ENCODE measurements around the gene GGT6. TPM values are rescaled to one million over a fixed set of nuclear protein-coding genes. Genes with fewer than 3 reads are reported as not detected.
A peak's percentile ranks its signal among the peaks of the same experiment; 100 is the strongest.

Gene GGT6
- total RNA-seq, 4 donors from 2014 or later = 0.21 to 4.4 (median 0.29) TPM; not detected in 1

DNA sequence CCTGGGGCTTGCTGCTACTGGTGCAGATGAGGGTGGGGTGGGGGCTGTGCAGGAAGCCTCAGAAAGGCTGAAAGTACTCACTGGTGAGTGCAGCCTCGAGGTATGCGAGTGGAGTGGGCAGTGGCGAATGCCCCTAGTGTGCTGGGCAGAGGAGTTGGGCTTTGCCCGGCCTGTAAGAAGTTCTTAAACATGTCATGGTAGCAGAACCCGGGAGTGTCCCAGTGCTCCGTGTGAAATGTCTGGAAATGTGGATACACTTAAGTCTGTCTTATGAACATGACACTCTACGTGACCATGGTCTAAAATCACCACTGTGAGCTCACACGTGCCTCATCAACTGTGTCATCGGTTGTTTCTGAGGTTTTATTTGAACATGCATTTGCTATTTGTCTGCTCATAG is 25.7 kb upstream of the GGT6 start:
- no peak for DNase-seq
- no peak for TF ChIP-seq POLR2A (IDR thresholded peaks at IDR 0.05)
- TF ChIP-seq, protein P1, sequence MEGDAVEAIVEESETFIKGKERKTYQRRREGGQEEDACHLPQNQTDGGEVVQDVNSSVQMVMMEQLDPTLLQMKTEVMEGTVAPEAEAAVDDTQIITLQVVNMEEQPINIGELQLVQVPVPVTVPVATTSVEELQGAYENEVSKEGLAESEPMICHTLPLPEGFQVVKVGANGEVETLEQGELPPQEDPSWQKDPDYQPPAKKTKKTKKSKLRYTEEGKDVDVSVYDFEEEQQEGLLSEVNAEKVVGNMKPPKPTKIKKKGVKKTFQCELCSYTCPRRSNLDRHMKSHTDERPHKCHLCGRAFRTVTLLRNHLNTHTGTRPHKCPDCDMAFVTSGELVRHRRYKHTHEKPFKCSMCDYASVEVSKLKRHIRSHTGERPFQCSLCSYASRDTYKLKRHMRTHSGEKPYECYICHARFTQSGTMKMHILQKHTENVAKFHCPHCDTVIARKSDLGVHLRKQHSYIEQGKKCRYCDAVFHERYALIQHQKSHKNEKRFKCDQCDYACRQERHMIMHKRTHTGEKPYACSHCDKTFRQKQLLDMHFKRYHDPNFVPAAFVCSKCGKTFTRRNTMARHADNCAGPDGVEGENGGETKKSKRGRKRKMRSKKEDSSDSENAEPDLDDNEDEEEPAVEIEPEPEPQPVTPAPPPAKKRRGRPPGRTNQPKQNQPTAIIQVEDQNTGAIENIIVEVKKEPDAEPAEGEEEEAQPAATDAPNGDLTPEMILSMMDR (IDR thresholded peaks at IDR 0.05) = no peak
- peak overlapping the region in 1 of 2 donors; percentile 37 for H3K27ac ChIP-seq
- no peak overlapping the region for H3K4me3 ChIP-seq
- peaks cover 0 to 14% of the 10 kb centered on the region in 2 donors for H3K4me1 ChIP-seq
- H3K9me3 ChIP-seq = no peaks in the 10 kb centered on the region
- H3K27me3 ChIP-seq = no peaks in the 10 kb centered on the region
- intact Hi-C loops (cut with DNase I; ENCODE audit: low total_unique reads) = no loop called here
- H3K36me3 ChIP-seq = no peaks in the 10 kb centered on the region

DNA sequence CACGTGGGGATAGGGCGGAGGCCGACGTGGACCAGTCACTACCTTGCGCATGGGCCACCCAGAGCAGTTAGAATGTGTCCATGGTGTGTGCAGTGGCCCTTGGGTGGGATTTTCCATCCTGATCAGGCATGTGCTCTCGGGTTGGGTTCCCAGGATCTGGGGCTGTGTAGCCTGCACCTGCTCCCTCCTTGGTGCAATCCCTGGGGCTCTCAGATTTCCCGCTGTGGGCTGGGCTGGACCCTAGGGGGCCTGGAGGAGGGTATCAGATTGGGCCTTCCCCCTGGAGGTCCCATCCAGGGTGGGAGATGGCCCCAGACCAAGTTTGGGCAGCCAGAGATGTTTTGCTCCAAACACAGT is 25.2 kb upstream of the GGT6 start:
- Histone ChIP-seq H3K27me3 (no peaks in the 10 kb centered on the region), H3K27ac (peak overlapping the region; percentile 37 to 39), H3K4me3 (no peak overlapping the region), H3K4me1 (peaks cover 0 to 14% of the 10 kb centered on the region in 2 donors), H3K9me3 (no peaks in the 10 kb centered on the region), H3K36me3 (no peaks in the 10 kb centered on the region)
- no peak for DNase-seq
- intact Hi-C loops (cut with DNase I; ENCODE audit: low total_unique reads) = no loop called here
- TF ChIP-seq, protein P1 (IDR thresholded peaks at IDR 0.05) = no peak
- TF ChIP-seq POLR2A (IDR thresholded peaks at IDR 0.05) = no peak

DNA sequence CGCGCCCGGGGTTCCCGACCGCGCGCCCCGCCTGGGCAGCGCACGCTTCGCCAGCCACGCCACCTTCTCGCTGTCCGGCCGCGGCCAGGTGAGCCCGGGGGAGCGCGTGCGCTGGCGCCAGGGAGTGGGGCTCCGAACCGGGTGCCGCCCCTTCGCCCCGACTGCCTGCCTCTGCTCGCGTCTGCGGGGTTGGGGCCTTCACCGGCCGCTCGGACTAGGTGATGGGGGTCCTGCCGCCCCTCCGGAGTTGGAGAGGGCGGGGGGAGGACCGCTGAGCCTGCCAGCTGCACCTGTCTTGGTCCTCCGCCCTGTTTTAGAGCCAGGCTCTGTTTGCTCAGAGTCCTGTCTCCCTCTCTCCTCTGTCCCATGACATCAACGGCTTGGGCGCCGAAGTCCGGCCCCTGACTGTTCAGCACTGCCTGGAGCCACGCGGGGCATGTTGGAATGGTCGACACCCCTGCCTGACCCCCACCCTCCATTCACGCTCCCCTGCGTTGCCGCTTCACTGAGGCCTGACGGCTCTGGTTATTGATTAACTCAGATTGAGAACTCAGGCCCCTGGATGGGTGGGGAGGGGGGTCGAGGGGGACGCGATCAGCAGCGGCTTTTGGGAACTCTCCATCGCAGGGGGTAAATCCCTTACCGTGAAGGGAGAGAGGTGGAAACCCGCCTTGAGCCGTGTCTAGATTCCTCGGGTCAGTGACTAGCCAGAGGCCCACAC is 24.7 kb upstream of the GGT6 start:
- Histone ChIP-seq H3K4me3 (peak overlapping the region in 1 of 2 donors; percentile 40), H3K36me3 (no peaks in the 10 kb centered on the region), H3K4me1 (peaks cover 0 to 14% of the 10 kb centered on the region in 2 donors), H3K27ac (peak overlapping the region; percentile 12 to 39), H3K27me3 (no peaks in the 10 kb centered on the region), H3K9me3 (no peaks in the 10 kb centered on the region)
- no peak for TF ChIP-seq POLR2A (IDR thresholded peaks at IDR 0.05)
- TF ChIP-seq, protein P1 (IDR thresholded peaks at IDR 0.05) = no peak
- intact Hi-C loops (cut with DNase I; ENCODE audit: low total_unique reads) = no loop called here
- DNase-seq = no peak

DNA sequence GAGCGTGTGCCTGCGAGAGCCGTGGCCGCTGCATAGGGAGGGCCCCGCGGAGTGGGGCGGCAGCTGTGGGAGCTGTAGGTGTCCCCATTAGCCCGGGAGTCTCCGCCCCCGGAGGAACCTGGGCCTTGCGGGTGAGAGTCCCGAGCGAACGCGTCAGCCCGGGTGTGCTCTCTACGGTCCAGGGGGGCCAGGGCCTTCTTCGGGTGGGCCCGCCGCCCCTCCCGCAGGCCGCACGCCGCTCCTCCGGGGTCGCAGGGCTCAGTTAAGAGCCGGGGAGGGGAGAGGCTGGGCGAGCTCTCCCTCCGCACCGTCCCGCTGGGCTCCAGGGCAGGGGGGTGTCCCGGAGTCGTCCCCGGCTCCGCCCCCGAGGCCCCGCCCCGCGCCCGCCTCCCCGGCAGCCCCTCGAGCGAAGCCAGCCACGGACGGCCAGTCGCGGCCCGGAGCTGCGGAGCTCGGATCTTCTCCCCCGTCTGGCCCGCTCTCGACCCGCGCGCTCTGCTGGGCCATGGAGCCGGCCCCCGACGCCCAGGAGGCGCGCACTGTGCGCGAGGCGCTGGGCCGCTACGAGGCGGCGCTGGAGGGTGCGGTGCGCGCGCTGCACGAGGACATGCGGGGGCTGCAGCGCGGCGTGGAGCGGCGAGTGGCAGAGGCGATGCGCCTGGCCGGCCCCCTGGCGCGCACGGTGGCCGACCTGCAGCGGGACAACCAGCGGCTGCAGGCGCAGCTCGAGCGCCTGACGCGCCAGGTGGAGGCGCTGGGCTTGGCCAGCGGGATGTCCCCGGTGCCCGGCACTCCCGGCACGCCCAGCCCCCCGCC is 23.9 kb upstream of the GGT6 start, which contains the start of gene SMTNL2:
Gene SMTNL2 (plus strand): TSS at position 429 of the 816 bp plus-strand sequence. CDS start 77 bp downstream, at position 506.
- no peaks in the 10 kb centered on the region for H3K9me3 ChIP-seq
- no peaks in the 10 kb centered on the region for H3K36me3 ChIP-seq
- H3K4me1 ChIP-seq = peaks cover 0 to 14% of the 10 kb centered on the region in 2 donors
- H3K4me3 ChIP-seq = peak within 1 kb of the TSS; percentile 34 to 40
- TF ChIP-seq, protein P1 (IDR thresholded peaks at IDR 0.05) = peak in 1 of 4 experiments; percentile 27
- TF ChIP-seq POLR2A (IDR thresholded peaks at IDR 0.05) = peak; percentile 8 to 45
- intact Hi-C loops (cut with DNase I; ENCODE audit: low total_unique reads) = no loop called here
- H3K27ac ChIP-seq = peak within 1 kb of the TSS; percentile 12 to 40
- DNase-seq = peak in 1 of 2 donors; percentile 55
- H3K27me3 ChIP-seq = no peaks in the 10 kb centered on the region

DNA sequence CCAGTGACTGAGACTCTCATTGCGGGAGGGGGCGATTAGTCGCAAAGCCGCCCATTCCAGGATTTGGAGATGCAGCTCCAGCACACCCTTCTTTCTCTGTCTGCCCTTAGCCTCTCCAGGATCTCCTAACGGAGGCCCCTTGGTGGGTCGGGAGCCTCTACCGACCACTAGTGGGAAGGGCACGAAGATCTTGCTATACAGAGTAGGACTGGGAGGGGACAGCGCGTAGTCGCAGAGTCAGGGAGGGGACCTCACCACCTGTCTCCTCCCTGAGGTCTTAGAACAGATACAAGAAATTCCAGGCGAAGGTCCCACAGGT is 23.4 kb upstream of the GGT6 start:
- no peaks in the 10 kb centered on the region for H3K9me3 ChIP-seq
- no peaks in the 10 kb centered on the region for H3K27me3 ChIP-seq
- no peak for TF ChIP-seq POLR2A (IDR thresholded peaks at IDR 0.05)
- TF ChIP-seq, protein P1 (IDR thresholded peaks at IDR 0.05) = peak in 2 of 4 experiments; percentile 33 to 39
- H3K4me3 ChIP-seq = peak overlapping the region; percentile 34 to 40
- intact Hi-C loops (cut with DNase I; ENCODE audit: low total_unique reads) = no loop called here
- peak overlapping the region in 1 of 2 donors; percentile 40 for H3K27ac ChIP-seq
- DNase-seq = no peak
- peaks cover 0 to 14% of the 10 kb centered on the region in 2 donors for H3K4me1 ChIP-seq
- H3K36me3 ChIP-seq = no peaks in the 10 kb centered on the region
